Osteocyte (in vitro differentiated cells): ENCODE data around the gene LMNA. TPM values are rescaled to one million over a fixed set of nuclear protein-coding genes. Genes with fewer than 3 reads are reported as not detected.
A peak's percentile ranks its signal among the peaks of the same experiment; 100 is the strongest.

Source experiments
- DNase-seq: peaks from one replicate; pipeline ENCODE4 v3.0.0; 2021; ENCODE audit warnings: mixed read lengths; ENCODE audit not compliant: unreplicated experiment; ENCODE audit errors: extremely low spot score
- H3K27ac Mint-ChIP-seq: one replicate; pipeline ENCODE4 v1.8.0; 2021; ENCODE audit warnings: mild to moderate bottlenecking, mixed read lengths; ENCODE audit not compliant: unreplicated experiment
- H3K27me3 Mint-ChIP-seq: one replicate; pipeline ENCODE4 v1.8.0; 2021; ENCODE audit warnings: mixed read lengths; ENCODE audit not compliant: unreplicated experiment
- H3K36me3 Mint-ChIP-seq: one replicate; pipeline ENCODE4 v1.8.0; 2021; ENCODE audit warnings: mixed read lengths; ENCODE audit not compliant: unreplicated experiment
- H3K4me1 Mint-ChIP-seq: one replicate; pipeline ENCODE4 v1.8.0; 2021; ENCODE audit warnings: mixed read lengths; ENCODE audit not compliant: unreplicated experiment
- H3K4me3 Mint-ChIP-seq: one replicate; pipeline ENCODE4 v1.8.0; 2021; ENCODE audit warnings: mild to moderate bottlenecking, moderate library complexity, mixed read lengths; ENCODE audit not compliant: unreplicated experiment
- H3K9me3 Mint-ChIP-seq: one replicate; pipeline ENCODE4 v1.8.0; 2021; ENCODE audit warnings: mixed read lengths; ENCODE audit not compliant: unreplicated experiment
- total RNA-seq: library from RNA; stranded (reverse); gene quantifications from 2 replicates; pipeline ENCODE4 v1.2.1, GENCODE V29; 2021
- TF ChIP-seq, protein P1 (sequence below): fragments of 200-600 bp; sonication (generic); IDR thresholded peaks from 2 replicates; pipeline ENCODE4 v1.5.0; 2021; ENCODE audit warnings: antibody characterized with exemption, mild to moderate bottlenecking, moderate library complexity

The LMNA gene
- total RNA-seq, 1 donor from 2014 or later, result 792 TPM

DNA sequence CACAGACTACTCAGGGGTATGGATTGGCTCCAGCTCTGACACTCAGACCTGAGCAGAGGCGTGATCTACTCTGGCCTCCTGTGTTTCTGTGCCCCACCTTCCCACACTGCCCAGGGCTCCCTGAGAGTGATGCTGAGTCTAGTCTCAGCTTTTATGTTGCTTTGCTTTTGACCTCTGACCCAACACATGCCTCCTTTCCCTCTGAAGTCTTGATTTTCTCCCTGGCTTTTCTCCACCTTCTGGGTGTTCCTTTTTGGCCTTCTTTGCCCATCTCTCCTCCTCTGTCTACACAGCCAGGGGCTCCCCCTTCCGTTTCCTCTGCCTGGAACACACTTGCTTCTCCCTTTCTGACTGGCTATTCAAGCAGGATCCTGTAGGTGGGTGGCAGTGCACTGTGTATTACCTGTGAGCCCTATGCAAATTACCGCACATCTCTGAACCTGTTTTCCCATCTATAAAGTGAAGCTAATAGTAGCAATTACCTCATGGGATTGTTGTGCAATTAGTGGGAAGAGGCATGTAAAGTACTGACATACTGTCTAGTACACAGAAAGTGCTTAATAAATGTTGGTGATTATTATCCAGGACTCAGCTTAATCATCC lies 18.5 kb upstream of the LMNA start:
- H3K27ac Mint-ChIP-seq, result peak overlapping the region; percentile 100
- peaks cover 2% of the 10 kb centered on the region for H3K36me3 Mint-ChIP-seq
- DNase-seq, result no peak
- H3K4me1 Mint-ChIP-seq, result peaks cover 31% of the 10 kb centered on the region
- TF ChIP-seq, protein P1, sequence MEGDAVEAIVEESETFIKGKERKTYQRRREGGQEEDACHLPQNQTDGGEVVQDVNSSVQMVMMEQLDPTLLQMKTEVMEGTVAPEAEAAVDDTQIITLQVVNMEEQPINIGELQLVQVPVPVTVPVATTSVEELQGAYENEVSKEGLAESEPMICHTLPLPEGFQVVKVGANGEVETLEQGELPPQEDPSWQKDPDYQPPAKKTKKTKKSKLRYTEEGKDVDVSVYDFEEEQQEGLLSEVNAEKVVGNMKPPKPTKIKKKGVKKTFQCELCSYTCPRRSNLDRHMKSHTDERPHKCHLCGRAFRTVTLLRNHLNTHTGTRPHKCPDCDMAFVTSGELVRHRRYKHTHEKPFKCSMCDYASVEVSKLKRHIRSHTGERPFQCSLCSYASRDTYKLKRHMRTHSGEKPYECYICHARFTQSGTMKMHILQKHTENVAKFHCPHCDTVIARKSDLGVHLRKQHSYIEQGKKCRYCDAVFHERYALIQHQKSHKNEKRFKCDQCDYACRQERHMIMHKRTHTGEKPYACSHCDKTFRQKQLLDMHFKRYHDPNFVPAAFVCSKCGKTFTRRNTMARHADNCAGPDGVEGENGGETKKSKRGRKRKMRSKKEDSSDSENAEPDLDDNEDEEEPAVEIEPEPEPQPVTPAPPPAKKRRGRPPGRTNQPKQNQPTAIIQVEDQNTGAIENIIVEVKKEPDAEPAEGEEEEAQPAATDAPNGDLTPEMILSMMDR, result no peak
- H3K4me3 Mint-ChIP-seq, result no peak overlapping the region
- no peaks in the 10 kb centered on the region for H3K9me3 Mint-ChIP-seq
- no peaks in the 10 kb centered on the region for H3K27me3 Mint-ChIP-seq

DNA sequence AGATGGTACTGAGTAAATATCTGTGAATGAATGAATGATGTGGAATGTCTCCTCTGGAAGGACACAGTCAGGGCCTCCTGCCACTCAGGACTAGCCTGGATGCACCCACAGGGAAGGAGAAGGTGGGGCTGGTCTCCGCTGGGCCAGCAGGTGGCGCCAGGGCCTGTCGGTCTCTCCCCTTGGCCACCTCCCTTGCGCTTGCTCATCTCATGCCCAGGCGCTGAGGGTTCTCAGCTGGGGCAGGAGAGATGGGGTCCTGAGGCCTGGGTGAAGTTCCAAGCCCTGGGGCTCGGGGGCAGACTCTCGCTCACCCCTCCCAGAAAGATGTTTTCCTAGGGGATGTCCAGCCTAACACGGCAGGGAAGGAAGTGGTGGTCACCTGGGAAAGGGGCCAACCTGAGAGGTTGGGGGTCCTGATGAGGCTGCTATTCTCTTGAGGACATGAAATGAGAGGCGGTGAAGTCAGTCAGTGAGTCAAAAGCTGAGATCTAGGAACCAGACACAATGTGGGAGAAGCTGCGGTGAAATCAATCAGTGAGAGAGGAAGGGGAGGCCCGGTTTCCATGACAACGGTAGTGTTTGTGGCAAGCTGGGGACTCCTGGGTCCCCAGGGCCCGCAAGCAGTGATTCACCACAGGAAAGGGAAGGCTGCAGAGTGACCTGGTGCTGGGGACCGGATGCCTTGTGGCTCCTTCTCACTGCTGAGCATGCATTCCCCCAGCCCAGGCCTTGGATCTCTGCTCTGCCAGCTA lies 17.7 kb upstream of the LMNA start:
- Mint-ChIP-seq H3K4me3 (peak overlapping the region; percentile 53), H3K36me3 (peaks cover 2% of the 10 kb centered on the region), H3K27ac (peak overlapping the region; percentile 100), H3K27me3 (no peaks in the 10 kb centered on the region), H3K9me3 (no peaks in the 10 kb centered on the region), H3K4me1 (peaks cover 35% of the 10 kb centered on the region)
- TF ChIP-seq, protein P1, result peak; percentile 99
- DNase-seq, result peak; percentile 97

DNA sequence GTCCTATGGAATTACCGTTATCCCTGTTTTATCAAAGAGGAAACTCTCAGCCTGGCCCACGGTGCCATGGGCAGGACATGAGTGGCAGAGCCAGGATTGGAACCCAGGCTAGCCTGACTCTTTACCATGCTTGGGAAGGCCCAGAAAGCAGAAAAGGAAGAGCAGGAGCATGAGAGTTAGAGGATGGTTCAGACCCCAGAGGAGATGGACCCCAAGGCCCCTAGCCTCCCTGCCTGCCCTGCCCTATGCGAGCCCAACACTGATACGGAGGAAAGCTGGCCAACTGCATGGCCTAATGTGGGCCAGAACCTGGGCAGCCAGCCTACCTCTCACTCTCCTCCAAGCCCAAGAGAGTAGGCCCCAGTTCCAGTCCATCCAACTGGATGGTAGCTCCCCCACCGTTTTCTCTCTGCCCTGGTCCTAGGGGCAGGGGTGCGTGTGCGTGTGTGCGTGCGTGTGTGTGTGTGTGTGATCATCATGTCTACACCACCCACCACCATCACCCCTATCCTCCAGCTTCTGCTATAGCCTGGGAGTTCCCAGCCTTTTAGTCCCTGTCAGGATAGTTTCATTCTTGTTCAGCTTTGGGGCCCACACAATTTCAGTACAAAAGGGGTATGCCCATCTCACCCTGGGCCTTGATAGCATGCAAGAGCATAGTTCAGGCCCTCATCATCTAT lies 16.9 kb upstream of the LMNA start:
- peaks cover 44% of the 10 kb centered on the region for H3K4me1 Mint-ChIP-seq
- no peaks in the 10 kb centered on the region for H3K27me3 Mint-ChIP-seq
- H3K9me3 Mint-ChIP-seq, result no peaks in the 10 kb centered on the region
- H3K4me3 Mint-ChIP-seq, result no peak overlapping the region
- no peak for DNase-seq
- TF ChIP-seq, protein P1, result no peak
- peaks cover under 1% of the 10 kb centered on the region for H3K36me3 Mint-ChIP-seq
- peak overlapping the region; percentile 100 for H3K27ac Mint-ChIP-seq

DNA sequence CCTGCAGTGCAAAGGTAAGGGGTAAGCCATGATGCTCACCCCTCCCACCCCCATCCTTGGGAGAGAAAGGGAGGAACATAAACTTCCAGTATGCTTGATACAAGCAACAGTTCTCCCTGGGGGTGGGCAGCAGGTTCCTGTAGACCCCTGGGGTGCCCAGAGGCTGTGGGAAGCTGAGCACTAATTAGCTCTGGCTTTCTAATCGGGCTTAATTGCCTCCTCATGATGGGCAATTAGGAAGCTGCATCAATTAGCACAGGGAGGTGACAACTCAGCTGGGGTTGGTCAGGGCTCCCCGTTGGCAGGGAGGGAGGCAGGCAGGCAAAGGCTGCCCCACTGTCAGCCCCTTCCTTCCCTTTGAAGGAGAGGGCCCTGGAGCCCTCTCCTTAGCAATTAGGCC lies 15.7 kb upstream of the LMNA start:
- Mint-ChIP-seq H3K27me3 (no peaks in the 10 kb centered on the region), H3K27ac (no peak overlapping the region), H3K36me3 (no peaks in the 10 kb centered on the region), H3K4me3 (no peak overlapping the region), H3K4me1 (peaks cover 55% of the 10 kb centered on the region), H3K9me3 (no peaks in the 10 kb centered on the region)
- no peak for DNase-seq
- TF ChIP-seq, protein P1, result no peak

DNA sequence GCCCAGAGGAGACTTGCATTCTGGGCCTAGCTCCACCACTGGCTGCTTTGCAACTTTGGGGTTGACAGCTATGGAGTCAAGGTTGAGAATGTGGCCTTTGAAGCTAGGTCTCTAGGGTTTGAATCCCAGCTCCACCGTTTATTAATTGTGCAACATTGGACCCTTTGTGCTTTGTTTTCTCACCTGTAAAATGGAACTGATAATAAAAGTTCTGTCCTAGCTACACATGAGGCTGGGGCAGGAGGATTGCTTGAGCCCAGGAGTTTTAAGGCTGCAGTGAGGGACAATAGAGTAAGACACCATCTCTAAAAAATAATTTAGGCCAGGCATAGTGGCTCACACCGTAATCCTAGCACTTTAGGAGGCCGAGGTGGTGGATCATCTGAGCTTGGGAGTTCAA lies 15.2 kb upstream of the LMNA start:
- H3K36me3 Mint-ChIP-seq, result no peaks in the 10 kb centered on the region
- H3K27me3 Mint-ChIP-seq, result no peaks in the 10 kb centered on the region
- peaks cover 60% of the 10 kb centered on the region for H3K4me1 Mint-ChIP-seq
- DNase-seq, result no peak
- TF ChIP-seq, protein P1, result no peak
- no peak overlapping the region for H3K4me3 Mint-ChIP-seq
- H3K27ac Mint-ChIP-seq, result peak overlapping the region; percentile 15
- H3K9me3 Mint-ChIP-seq, result no peaks in the 10 kb centered on the region
